Measurements from ENCODE around the gene CELA2B. TPM values are rescaled to one million over a fixed set of nuclear protein-coding genes. Genes with fewer than 3 reads are reported as not detected.

Gene CELA2B
- polyA plus RNA-seq, 1 of the 3 experiments (the other 2 are of a cell fraction): not detected

DNA sequence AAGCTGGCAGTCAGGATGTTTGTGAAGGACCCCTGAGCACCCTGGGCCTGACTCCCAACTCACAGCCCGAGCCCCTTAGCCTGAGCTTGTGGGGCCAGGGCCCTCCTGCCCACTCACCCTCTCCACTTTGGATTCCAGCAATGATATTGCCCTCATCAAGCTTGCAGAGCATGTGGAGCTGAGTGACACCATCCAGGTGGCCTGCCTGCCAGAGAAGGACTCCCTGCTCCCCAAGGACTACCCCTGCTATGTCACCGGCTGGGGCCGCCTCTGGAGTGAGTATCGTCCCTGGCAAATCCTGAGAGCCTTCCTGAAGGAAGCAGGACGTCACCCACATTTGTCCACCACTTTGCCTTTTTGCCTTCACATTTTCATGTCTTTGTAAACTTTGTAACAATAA, 32.6 kb upstream of the CELA2B start:
- Histone ChIP-seq H3K4me3 (ENCODE audit: low read depth in 2 of 2, low read length in 1 of 2) (no peak overlapping the region), H3K4me1 (ENCODE audit: control insufficient read depth in 1 of 2, insufficient read depth in 2 of 2, low read depth in 1 of 2, low read length in 1 of 2) (peaks cover 0 to 3% of the 10 kb centered on the region in 2 experiments; a peak in 1 of 4 replicates), H3K27me3 (ENCODE audit: insufficient read depth) (no peaks in the 10 kb centered on the region), H3K36me3 (replicated peaks in 1 of 2; ENCODE audit: control insufficient read depth in 1 of 2, insufficient read depth in 2 of 2, low read length in 1 of 2) (no peaks in the 10 kb centered on the region), H3K27ac (ENCODE audit: low read depth in 2 of 2, low read length in 1 of 2) (no peak overlapping the region), H3K9me3 (no peaks in the 10 kb centered on the region), H3K4me2 (no peak overlapping the region), H3K79me2 (ENCODE audit: insufficient read depth) (no peaks in the 10 kb centered on the region), H3K9me2 (no peaks in the 10 kb centered on the region), H3F3A (replicated peaks; ENCODE audit: insufficient read depth) (no peaks in the 10 kb centered on the region), H4K20me1 (ENCODE audit: insufficient read depth) (no peaks in the 10 kb centered on the region), H3K9ac (no peak overlapping the region), H2AFZ (ENCODE audit: low read depth) (no peak overlapping the region)
- WGBS (ENCODE audit: low lambda C conversion rate): 74% methylated on average over 5 of the region's 5 CpGs
- ChIA-PET CTCF (interaction anchor here (1.7 to 4.7 kb wide), 3 partner anchors 12 to 120 kb away, joined by 4 to 28 read pairs (median 12); no protein-coding TSS in a partner anchor), POLR2A (no interaction called here)
- TF ChIP-seq, protein P1, sequence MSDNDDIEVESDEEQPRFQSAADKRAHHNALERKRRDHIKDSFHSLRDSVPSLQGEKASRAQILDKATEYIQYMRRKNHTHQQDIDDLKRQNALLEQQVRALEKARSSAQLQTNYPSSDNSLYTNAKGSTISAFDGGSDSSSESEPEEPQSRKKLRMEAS (IDR thresholded peaks at IDR 0.05; ENCODE audit: low read depth): no peak
- TF ChIP-seq FOXM1 (IDR thresholded peaks at IDR 0.05; ENCODE audit: low read depth): no peak
- no peak for TF ChIP-seq ZBTB33 (IDR thresholded peaks at IDR 0.05; ENCODE audit: borderline replicate concordance, low read depth)
- no peak for TF ChIP-seq NFIC (IDR thresholded peaks at IDR 0.05; ENCODE audit: borderline replicate concordance)
- no peak for TF ChIP-seq CHD2 (IDR thresholded peaks at IDR 0.05; ENCODE audit: low read length, partially characterized antibody)
- TF ChIP-seq TCF12 (IDR thresholded peaks at IDR 0.05): no peak
- TF ChIP-seq FOXJ3 (CRISPR knock-in tag; IDR thresholded peaks at IDR 0.05): no peak
- TF ChIP-seq ELF1 (IDR thresholded peaks at IDR 0.05): no peak
- no peak for TF ChIP-seq JUND (IDR thresholded peaks at IDR 0.05)
- TF ChIP-seq FOSL2 (IDR thresholded peaks at IDR 0.05; ENCODE audit: borderline replicate concordance, low read depth): no peak
- TF ChIP-seq PBX3 (IDR thresholded peaks at IDR 0.05): no peak
- no peak for TF ChIP-seq GATA2 (CRISPR knock-in tag; IDR thresholded peaks at IDR 0.05)
- no peak for TF ChIP-seq TEAD4 (IDR thresholded peaks at IDR 0.05; ENCODE audit: borderline replicate concordance, insufficient read depth)
- TF ChIP-seq RXRA (IDR thresholded peaks at IDR 0.05; ENCODE audit: borderline replicate concordance, low read depth): no peak
- no peak for TF ChIP-seq SIN3A (IDR thresholded peaks at IDR 0.05; ENCODE audit: borderline replicate concordance, low read depth, low read length)
- DNase-seq: no peak

Measured in SK-N-SH (cell line).